GM19240 (cell line): ENCODE results near the gene SLC25A10.

Source experiments
- DNase-seq: peaks from one replicate; pipeline ENCODE4 v3.0.0; 2011; ENCODE audit warnings: low spot score; ENCODE audit not compliant: insufficient read length

SLC25A10 gene

GRCh38 chr17:81686614-81687013, 25.5 kb upstream of the SLC25A10 start:
- DNase-seq: no peak

- no peak for DNase-seq
These were observed 24.1 kb upstream of the SLC25A10 start for GRCh38 chr17:81687770-81688541.

- no peak for DNase-seq
These were observed 23.5 kb upstream of the SLC25A10 start for GRCh38 chr17:81688616-81689015.

- no peak for DNase-seq
These were observed 22.0 kb upstream of the SLC25A10 start for GRCh38 chr17:81690066-81690465.

- DNase-seq: no peak
These were observed 21.5 kb upstream of the SLC25A10 start for GRCh38 chr17:81690549-81690948.

- DNase-seq: no peak
These were observed 20.9 kb upstream of the SLC25A10 start for GRCh38 chr17:81691196-81691595.

GRCh38 chr17:81691608-81692007, 20.5 kb upstream of the SLC25A10 start:
- DNase-seq: no peak

- DNase-seq: no peak
These were observed 18.4 kb upstream of the SLC25A10 start for GRCh38 chr17:81693509-81694210.

GRCh38 chr17:81694810-81695209, 17.3 kb upstream of the SLC25A10 start:
- no peak for DNase-seq

GRCh38 chr17:81695211-81695610, 16.9 kb upstream of the SLC25A10 start:
- no peak for DNase-seq

- no peak for DNase-seq
These were observed 16.3 kb upstream of the SLC25A10 start for GRCh38 chr17:81695801-81696200.

GRCh38 chr17:81696218-81696941, 15.7 kb upstream of the SLC25A10 start:
- DNase-seq: no peak

GRCh38 chr17:81697261-81698044, 14.6 kb upstream of the SLC25A10 start:
- no peak for DNase-seq

GRCh38 chr17:81700353-81701287, 11.5 kb upstream of the SLC25A10 start:
- no peak for DNase-seq

- DNase-seq: no peak
These were observed 10.6 kb upstream of the SLC25A10 start for GRCh38 chr17:81701288-81702071.

GRCh38 chr17:81702934-81703746, 8.9 kb upstream of the SLC25A10 start, which contains the start of gene MRPL12:
Gene MRPL12 (plus strand): TSS chr17:81703367. CDS start chr17:81703502, 135 bp downstream.
- DNase-seq: peak; percentile 100

GRCh38 chr17:81703747-81704654, 8.1 kb upstream of the SLC25A10 start:
- no peak for DNase-seq
